HG03060 (cell line): ENCODE measurements around the gene JMJD6.
"Not testable (repeated sequence)": the region's sequence is repeated elsewhere in the genome, so short reads cannot be mapped to it uniquely, and the experiment has no call there.

ENCODE experiments used
- ATAC-seq: cut with Tn5 transposase; IDR thresholded peaks from one replicate; pipeline ENCODE4 v1.9.1; 2021; ENCODE audit warnings: low read depth, moderate number of reproducible peaks; ENCODE audit not compliant: unreplicated experiment

Gene JMJD6

GRCh38 chr17:76737082-76737675, 10.8 kb upstream of the JMJD6 start, which contains the start of gene SRSF2:
Gene SRSF2 (minus strand): TSS chr17:76737331. CDS start chr17:76737160, 171 bp downstream.
- peak; percentile 72 for ATAC-seq

- ATAC-seq = no peak
Measured at GRCh38 chr17:76736349-76737081, 10.1 kb upstream of the JMJD6 start.

- ATAC-seq = no peak
Measured at GRCh38 chr17:76735586-76736348, 9.4 kb upstream of the JMJD6 start.

GRCh38 chr17:76735006-76735405, 8.6 kb upstream of the JMJD6 start:
- no peak for ATAC-seq

- ATAC-seq = no peak
Measured at GRCh38 chr17:76734080-76734840, 7.9 kb upstream of the JMJD6 start.

GRCh38 chr17:76733618-76733957, 7.2 kb upstream of the JMJD6 start:
- ATAC-seq = no peak

- ATAC-seq = no peak
Measured at GRCh38 chr17:76732734-76733617, 6.6 kb upstream of the JMJD6 start.

- ATAC-seq = not testable (repeated sequence)
Measured at GRCh38 chr17:76731800-76732733, 5.7 kb upstream of the JMJD6 start.

GRCh38 chr17:76727745-76728456, 1.5 kb upstream of the JMJD6 start:
- no peak for ATAC-seq

- ATAC-seq = peak; percentile 38
Measured at GRCh38 chr17:76726776-76727718, 641 bp upstream of the JMJD6 start, which contains the start of gene METTL23. Gene METTL23 (plus strand): TSS chr17:76726839. CDS start chr17:76729711, 2,872 bp downstream.

- ATAC-seq = no peak
Measured at GRCh38 chr17:76725580-76726230, 701 bp downstream of the JMJD6 start.

GRCh38 chr17:76723812-76724211, 2.6 kb downstream of the JMJD6 start:
- ATAC-seq = no peak

GRCh38 chr17:76722977-76723376, 3.4 kb downstream of the JMJD6 start:
- ATAC-seq = not testable (repeated sequence)

GRCh38 chr17:76722279-76722678, 4.1 kb downstream of the JMJD6 start:
- ATAC-seq = no peak

GRCh38 chr17:76721463-76721862, 4.9 kb downstream of the JMJD6 start:
- ATAC-seq = no peak

GRCh38 chr17:76720941-76721340, 5.5 kb downstream of the JMJD6 start:
- no peak for ATAC-seq
